HG02884 (cell line): Measurements from ENCODE around the gene ZNF777.
"Not testable (repeated sequence)": the region's sequence is repeated elsewhere in the genome, so short reads cannot be mapped to it uniquely, and the experiment has no call there.

Source experiments
- ATAC-seq: cut with Tn5 transposase; IDR thresholded peaks from one replicate; pipeline ENCODE4 v1.9.1; 2021; ENCODE audit warnings: mild to moderate bottlenecking, moderate library complexity; ENCODE audit not compliant: unreplicated experiment

Gene ZNF777

GRCh38 chr7:149455175-149455950 is 5.5 kb downstream of the ZNF777 start:
- no peak for ATAC-seq

GRCh38 chr7:149454750-149455149 is 6.1 kb downstream of the ZNF777 start:
- no peak for ATAC-seq

GRCh38 chr7:149454006-149454405 is 6.9 kb downstream of the ZNF777 start:
- ATAC-seq: no peak

- no peak for ATAC-seq
Measured at GRCh38 chr7:149450821-149451220, 10.0 kb downstream of the ZNF777 start.

- no peak for ATAC-seq
Measured at GRCh38 chr7:149449897-149450296, 11.0 kb downstream of the ZNF777 start.

GRCh38 chr7:149448961-149449360 is 11.9 kb downstream of the ZNF777 start:
- ATAC-seq: no peak

GRCh38 chr7:149446026-149446425 is 14.8 kb downstream of the ZNF777 start:
- ATAC-seq: not testable (repeated sequence)

- ATAC-seq: no peak
Measured at GRCh38 chr7:149444287-149444686, 16.6 kb downstream of the ZNF777 start.

- ATAC-seq: no peak
Measured at GRCh38 chr7:149443523-149443922, 17.3 kb downstream of the ZNF777 start.

GRCh38 chr7:149442924-149443323 is 17.9 kb downstream of the ZNF777 start:
- no peak for ATAC-seq

- ATAC-seq: no peak
Measured at GRCh38 chr7:149440222-149440621, 20.6 kb downstream of the ZNF777 start.

GRCh38 chr7:149436358-149436757 is 24.5 kb downstream of the ZNF777 start:
- no peak for ATAC-seq

- no peak for ATAC-seq
Measured at GRCh38 chr7:149433124-149433523, 27.7 kb downstream of the ZNF777 start.

GRCh38 chr7:149432121-149432691 is 28.7 kb downstream of the ZNF777 start:
- ATAC-seq: no peak

GRCh38 chr7:149431486-149432120 is 29.3 kb downstream of the ZNF777 start:
- no peak for ATAC-seq

- ATAC-seq: no peak
Measured at GRCh38 chr7:149430192-149430591, 30.7 kb downstream of the ZNF777 start.

- ATAC-seq: no peak
Measured at GRCh38 chr7:149427893-149428292, 33.0 kb downstream of the ZNF777 start.

GRCh38 chr7:149427096-149427680 is 33.7 kb downstream of the ZNF777 start:
- ATAC-seq: no peak

- no peak for ATAC-seq
Measured at GRCh38 chr7:149423449-149424110, 37.3 kb downstream of the ZNF777 start.

GRCh38 chr7:149422914-149423301 is 38.0 kb downstream of the ZNF777 start:
- ATAC-seq: no peak
